Heart right ventricle (tissue), 16 donors: Measurements from ENCODE around the gene CACNA2D4. TPM values are rescaled to one million over a fixed set of nuclear protein-coding genes. Genes with fewer than 3 reads are reported as not detected.

Source experiments
- ATAC-seq, 8 donors: fragments of 200-7000 bp; cut with Tn5 transposase; one replicate each; pipeline ENCODE4 v1.9.1; 2020; ENCODE audit warnings: mild to moderate bottlenecking in 8 of 8, moderate library complexity in 8 of 8, moderate number of reproducible peaks in 1 of 8
- DNase-seq, 2 donors: peaks; one replicate each; pipeline ENCODE4 v3.0.0-alpha.2; 2020
- H3K27ac ChIP-seq, 10 donors: fragments of 200-600 bp; sonication (generic) in 2 of 10; one replicate each; pipeline versions ENCODE4 v1.5.0 to v1.8.0; 2020 to 2022; ENCODE audit warnings: mild to moderate bottlenecking in 3 of 10
- H3K27me3 ChIP-seq, 7 donors: fragments of 200-600 bp; one replicate each; pipeline ENCODE4 v1.8.0; 2021 to 2022; ENCODE audit warnings: mild to moderate bottlenecking in 2 of 7
- H3K36me3 ChIP-seq, 9 donors: fragments of 200-600 bp; sonication (generic) in 1 of 9; one replicate each; pipeline versions ENCODE4 v1.5.0 to v1.8.0; 2020 to 2022; ENCODE audit warnings: mild to moderate bottlenecking in 2 of 9
- H3K4me1 ChIP-seq, 9 donors: fragments of 200-600 bp; sonication (generic) in 1 of 9; one replicate each; pipeline versions ENCODE4 v1.5.0 to v1.8.0; 2020 to 2022; ENCODE audit warnings: mild to moderate bottlenecking in 4 of 9
- H3K4me3 ChIP-seq, 10 donors: fragments of 200-600 bp; sonication (generic) in 2 of 10; one replicate each; pipeline versions ENCODE4 v1.5.0 to v1.8.0; 2020 to 2022; ENCODE audit warnings: mild to moderate bottlenecking in 7 of 10, moderate library complexity in 2 of 10
- H3K9me3 ChIP-seq, 11 donors: fragments of 200-600 bp in 10 of 11; sonication (generic) in 2 of 11; one replicate each; pipeline versions ENCODE4 v1.5.0 to v1.8.0; 2013 to 2022; ENCODE audit warnings: mild to moderate bottlenecking in 2 of 11, control low read depth in 1 of 11, moderate library complexity in 1 of 11
- CTCF ChIP-seq, 9 donors: fragments of 200-600 bp; sonication (generic) in 2 of 9; IDR thresholded peaks; one replicate each; pipeline versions ENCODE4 v1.5.0 to v1.8.0; 2021 to 2022; ENCODE audit warnings: antibody characterized with exemption in 9 of 9, mild to moderate bottlenecking in 5 of 9, moderate library complexity in 1 of 9
- WGBS, 2 donors: extraction: QIAGEN DNeasy Blood & Tissue Kit; methylation state at CpG; one replicate each; pipeline ENCODE4 v1.1.7; 2013; ENCODE audit warnings: inconsistent platforms in 1 of 2; 5-methylcytosine and 5-hydroxymethylcytosine counted together
- intact Hi-C, 10 donors: fragments of 100-400 bp; cut with DNase I; formaldehyde crosslinking; loops; one replicate each; pipeline versions ENCODE4 v1.11.1 to v1.14.2; 2022
- polyA plus RNA-seq, 2 donors: library from polyadenylated mRNA; stranded (reverse); fragments of 200-250 nt; gene quantifications; one replicate each; pipeline ENCODE4 v1.2.3, GENCODE V29; 2013
- total RNA-seq, 10 donors: library from RNA; stranded (reverse); fragmentation: NEBNext Ultra II Directional in 3 of 10; extraction: Animal tissue kit (Norgen Biotek cat#: 25700) in 3 of 10; gene quantifications; one replicate each; pipeline versions ENCODE4 v1.2.1 to v1.2.4, GENCODE V29; 2021 to 2023
- donor health status: Arrhythmogenic right ventricular cardiomyopathy.
- donor health status: ischemic (EF 13 %, LVEDD 7.1; RV severe dilation, severe dysfunction).
- donor health status: healthy with polysubstance abuse.
- donor health status: DM: no; HTN: yes; CAD: no.
- donor health status: DM: no; HTN: no; CAD: no.
- donor health status: ischemic (EF 25% LVEDD 6.9; RV normal size, moderate dysfunction).
- donor health status: ischemic (EF 25% LVEDD 5.7; RV mildly dilated, moderate dysfunction).
- donor health status: healthy.
- donor health status: DM: yes; HTN: yes; CAD: no.
- donor health status: Ischemic cardiomyopathy.
- donor health status: ischemic (EF 35%, LVEDD 5.7; RV mildly dilated, moderate dysfunction).
- donor health status: nonischemic (EF 11% LVEDD 7.7; RV severe dilation, severe dysfunction).
- donor health status: DM: yes; HTN: yes; CAD: no.
- donor health status: PGD.
- donor health status: ischemic (EF 29% LVEDD 5.4; RV normal size, mild dysfunction).
- donor health status: nonischemic (EF 23%, LVEDD 6.1; RV moderate dilation, normal function).

Gene CACNA2D4
- total and polyA plus RNA-seq, 12 donors: 0.19 to 6.2 (median 0.95) TPM

- H3K27ac ChIP-seq: no peak overlapping the region
- H3K9me3 ChIP-seq: no peaks in the 10 kb centered on the region
- ATAC-seq (no peak), DNase-seq (no peak)
- H3K36me3 ChIP-seq: no peaks in the 10 kb centered on the region
- H3K4me1 ChIP-seq: no peaks in the 10 kb centered on the region
- peaks cover 0 to 37% (median 13%) of the 10 kb centered on the region in 7 donors for H3K27me3 ChIP-seq
- TF ChIP-seq CTCF (IDR thresholded peaks at IDR 0.05): no peak
- WGBS, 2 donors: 86 to 89% methylated on average over 14 of the region's 14 CpGs
- intact Hi-C loops: no loop called here
- H3K4me3 ChIP-seq: no peak overlapping the region
Measured at GRCh38 chr12:1845427-1845826, 73.0 kb downstream of the CACNA2D4 start.

DNA sequence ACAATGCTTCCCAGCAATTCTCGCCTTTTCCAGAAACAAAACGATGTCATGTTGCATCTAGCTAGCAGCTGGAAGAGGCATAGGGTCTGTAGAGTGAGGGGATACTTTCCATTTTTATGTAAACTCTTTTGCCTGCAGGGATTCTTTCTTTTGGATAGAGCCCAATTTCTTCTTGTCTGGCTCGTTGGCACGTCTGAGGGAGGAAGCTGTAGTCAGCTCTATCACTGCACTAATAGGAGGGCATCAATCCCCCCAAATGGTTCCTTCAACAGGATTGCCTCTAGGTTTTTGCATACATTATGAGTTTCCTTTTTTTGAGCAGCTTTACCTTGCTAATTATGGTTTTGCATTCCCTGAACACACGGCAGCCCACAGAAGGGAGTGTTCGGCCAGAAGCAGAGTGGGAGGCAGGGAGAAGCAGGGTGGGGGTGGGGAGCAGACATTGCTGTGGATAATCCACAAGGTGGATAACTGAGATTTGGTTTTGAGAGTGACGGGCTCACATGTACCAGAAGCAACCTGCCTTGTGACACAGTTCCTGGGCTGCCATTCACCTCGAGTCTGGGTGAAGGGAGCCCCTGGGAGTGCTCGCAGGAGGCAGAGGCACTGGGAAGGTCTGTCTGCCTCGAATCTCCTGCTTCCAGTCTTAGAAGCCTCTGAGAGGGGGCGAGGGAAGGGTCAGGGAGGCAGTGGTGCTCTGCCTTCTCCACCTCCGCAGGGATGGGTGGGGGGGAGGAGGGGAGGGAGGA, 73.6 kb downstream of the CACNA2D4 start:
- Histone ChIP-seq H3K27me3 (peaks cover 0 to 37% (median 13%) of the 10 kb centered on the region in 7 donors), H3K27ac (no peak overlapping the region), H3K4me3 (no peak overlapping the region), H3K9me3 (no peaks in the 10 kb centered on the region), H3K36me3 (no peaks in the 10 kb centered on the region), H3K4me1 (no peaks in the 10 kb centered on the region)
- ATAC-seq (no peak), DNase-seq (no peak)
- no peak for TF ChIP-seq CTCF (IDR thresholded peaks at IDR 0.05)
- intact Hi-C loops: no loop called here
- WGBS, 2 donors: 47 to 52% methylated on average over 12 of the region's 12 CpGs

GRCh38 chr12:1844223-1844622, 74.2 kb downstream of the CACNA2D4 start:
- WGBS, 2 donors: 63 to 74% methylated on average over 10 of the region's 10 CpGs
- Histone ChIP-seq H3K27ac (no peak overlapping the region), H3K9me3 (no peaks in the 10 kb centered on the region), H3K36me3 (no peaks in the 10 kb centered on the region), H3K4me3 (no peak overlapping the region), H3K27me3 (peaks cover 0 to 37% (median 13%) of the 10 kb centered on the region in 7 donors), H3K4me1 (no peaks in the 10 kb centered on the region)
- TF ChIP-seq CTCF (IDR thresholded peaks at IDR 0.05): no peak
- no peak for ATAC-seq
- intact Hi-C loops: no loop called here
- DNase-seq: no peak

- TF ChIP-seq CTCF (IDR thresholded peaks at IDR 0.05): no peak
- intact Hi-C loops: no loop called here
- peaks cover 0 to 37% (median 13%) of the 10 kb centered on the region in 7 donors for H3K27me3 ChIP-seq
- WGBS, 2 donors: 72 to 73% methylated on average over 3 of the region's 3 CpGs
- no peaks in the 10 kb centered on the region for H3K4me1 ChIP-seq
- no peak overlapping the region for H3K4me3 ChIP-seq
- H3K27ac ChIP-seq: no peak overlapping the region
- H3K9me3 ChIP-seq: no peaks in the 10 kb centered on the region
- DNase-seq (no peak), ATAC-seq (no peak)
- H3K36me3 ChIP-seq: no peaks in the 10 kb centered on the region
Measured at GRCh38 chr12:1843641-1844005, 74.8 kb downstream of the CACNA2D4 start.
